ENCODE results near the gene AK9. TPM values are rescaled to one million over a fixed set of nuclear protein-coding genes. Genes with fewer than 3 reads are reported as not detected.
"Not testable (repeated sequence)": the region's sequence is repeated elsewhere in the genome, so short reads cannot be mapped to it uniquely, and the experiment has no call there.

Gene AK9
- total RNA-seq, 2 donors from 2014 or later, result 10.4 to 12.3 TPM

DNA sequence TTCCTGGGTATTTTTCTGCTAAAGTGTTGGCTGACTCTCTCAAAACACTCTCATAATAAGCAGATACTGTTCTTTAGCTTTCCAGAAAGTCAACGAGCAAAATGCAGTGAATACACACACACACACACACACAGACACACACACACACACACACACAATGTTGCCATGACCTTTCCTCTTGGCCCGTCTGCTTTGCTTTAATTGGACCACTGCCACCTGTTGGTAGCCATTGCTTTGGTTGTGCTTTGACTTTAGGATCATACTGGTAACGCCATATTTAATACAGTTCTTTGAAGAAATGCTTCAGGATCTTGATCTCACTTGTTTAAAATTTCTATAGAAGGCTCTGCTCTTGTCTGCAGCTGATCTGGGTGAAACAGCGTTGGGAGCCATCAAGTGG lies 4.5 kb upstream of the AK9 start:
- H3K4me3 ChIP-seq, result no peak overlapping the region
- H3K4me1 ChIP-seq, result peaks cover 0 to 9% of the 10 kb centered on the region in 2 donors
- no peak for DNase-seq (ENCODE audit: low spot score)
- H3K27ac ChIP-seq, result no peak overlapping the region
- H3K9me3 ChIP-seq, result no peaks in the 10 kb centered on the region
- H3K36me3 ChIP-seq, result no peaks in the 10 kb centered on the region
- H3K27me3 ChIP-seq, result no peaks in the 10 kb centered on the region
- TF ChIP-seq, protein P1, sequence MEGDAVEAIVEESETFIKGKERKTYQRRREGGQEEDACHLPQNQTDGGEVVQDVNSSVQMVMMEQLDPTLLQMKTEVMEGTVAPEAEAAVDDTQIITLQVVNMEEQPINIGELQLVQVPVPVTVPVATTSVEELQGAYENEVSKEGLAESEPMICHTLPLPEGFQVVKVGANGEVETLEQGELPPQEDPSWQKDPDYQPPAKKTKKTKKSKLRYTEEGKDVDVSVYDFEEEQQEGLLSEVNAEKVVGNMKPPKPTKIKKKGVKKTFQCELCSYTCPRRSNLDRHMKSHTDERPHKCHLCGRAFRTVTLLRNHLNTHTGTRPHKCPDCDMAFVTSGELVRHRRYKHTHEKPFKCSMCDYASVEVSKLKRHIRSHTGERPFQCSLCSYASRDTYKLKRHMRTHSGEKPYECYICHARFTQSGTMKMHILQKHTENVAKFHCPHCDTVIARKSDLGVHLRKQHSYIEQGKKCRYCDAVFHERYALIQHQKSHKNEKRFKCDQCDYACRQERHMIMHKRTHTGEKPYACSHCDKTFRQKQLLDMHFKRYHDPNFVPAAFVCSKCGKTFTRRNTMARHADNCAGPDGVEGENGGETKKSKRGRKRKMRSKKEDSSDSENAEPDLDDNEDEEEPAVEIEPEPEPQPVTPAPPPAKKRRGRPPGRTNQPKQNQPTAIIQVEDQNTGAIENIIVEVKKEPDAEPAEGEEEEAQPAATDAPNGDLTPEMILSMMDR (IDR thresholded peaks at IDR 0.05), result no peak

DNA sequence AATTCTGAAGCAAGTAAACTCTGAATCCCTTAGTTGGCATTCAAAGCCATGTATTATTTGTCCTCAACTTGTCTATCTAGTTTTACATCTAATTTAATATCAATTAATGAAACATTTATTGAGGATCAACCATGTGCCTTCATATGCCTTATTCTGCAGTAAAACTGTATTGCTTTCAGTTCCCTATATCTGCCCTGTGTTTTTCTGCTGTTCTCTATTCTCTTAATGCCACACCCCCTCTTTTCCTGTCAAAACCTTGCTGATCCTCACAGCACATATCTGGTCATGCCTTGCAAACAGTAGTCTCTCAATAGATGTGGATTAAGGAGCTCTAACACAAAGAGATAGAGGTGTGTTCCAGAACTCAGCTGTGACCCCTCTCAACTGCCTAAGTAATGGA lies 2.1 kb upstream of the AK9 start:
- H3K36me3 ChIP-seq, result no peaks in the 10 kb centered on the region
- TF ChIP-seq, protein P1 (IDR thresholded peaks at IDR 0.05), result no peak
- no peak overlapping the region for H3K4me3 ChIP-seq
- H3K27me3 ChIP-seq, result no peaks in the 10 kb centered on the region
- H3K9me3 ChIP-seq, result no peaks in the 10 kb centered on the region
- peaks cover 0 to 20% of the 10 kb centered on the region in 2 donors for H3K4me1 ChIP-seq
- DNase-seq (ENCODE audit: low spot score), result no peak
- H3K27ac ChIP-seq, result no peak overlapping the region

DNA sequence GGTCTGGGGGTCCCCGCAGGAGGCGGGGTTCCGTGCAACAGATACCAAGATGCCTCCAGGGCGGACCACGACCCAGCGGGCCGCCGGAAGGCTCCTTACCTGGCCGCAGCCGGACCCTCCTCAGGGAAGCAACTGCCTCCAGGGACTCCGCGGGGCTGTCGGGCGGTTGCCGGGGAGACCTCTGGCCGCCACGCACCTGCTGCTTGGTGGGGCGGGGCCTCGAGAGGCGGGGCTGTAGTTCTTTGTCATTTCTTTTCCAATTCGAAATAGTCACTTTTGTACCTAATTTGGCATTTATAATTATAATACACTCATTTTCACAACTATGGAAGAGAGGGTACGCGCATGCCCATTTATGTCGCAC lies 647 bp downstream of the AK9 start:
- H3K4me3 ChIP-seq, result peak overlapping the region; percentile 66 to 72
- H3K27me3 ChIP-seq, result no peaks in the 10 kb centered on the region
- H3K36me3 ChIP-seq, result no peaks in the 10 kb centered on the region
- H3K4me1 ChIP-seq, result peaks cover 0 to 20% of the 10 kb centered on the region in 2 donors
- H3K9me3 ChIP-seq, result no peaks in the 10 kb centered on the region
- no peak for DNase-seq (ENCODE audit: low spot score)
- TF ChIP-seq, protein P1 (IDR thresholded peaks at IDR 0.05), result no peak
- peak overlapping the region; percentile 83 to 94 for H3K27ac ChIP-seq

DNA sequence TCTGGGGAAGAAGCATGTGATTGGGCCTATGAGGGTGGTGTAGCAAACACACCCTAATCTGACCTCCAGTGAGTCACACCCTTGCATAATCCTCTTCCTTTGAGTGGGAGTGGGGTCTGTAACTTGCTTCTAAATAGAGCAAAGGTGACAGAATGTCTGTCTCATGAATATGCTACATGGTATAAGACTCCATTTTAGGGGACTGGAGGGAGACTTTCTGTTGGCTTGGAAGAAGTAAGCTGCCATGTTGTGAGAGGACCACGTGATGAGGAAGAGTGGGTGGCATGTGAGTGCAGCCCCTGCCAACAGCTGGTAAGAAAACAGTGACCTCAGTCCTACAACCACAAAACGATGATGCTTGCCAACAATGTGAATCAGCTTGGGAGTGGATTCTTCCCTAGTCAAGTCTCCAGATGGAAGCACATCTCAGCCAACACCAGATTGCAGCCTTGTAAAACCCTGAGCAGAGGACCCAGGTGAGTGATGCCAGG lies 3.7 kb downstream of the AK9 start:
- no peak overlapping the region for H3K4me3 ChIP-seq
- no peaks in the 10 kb centered on the region for H3K9me3 ChIP-seq
- peaks cover 0 to 20% of the 10 kb centered on the region in 2 donors for H3K4me1 ChIP-seq
- peak; percentile 65 for DNase-seq (ENCODE audit: low spot score)
- peak overlapping the region; percentile 22 to 62 for H3K27ac ChIP-seq
- TF ChIP-seq, protein P1 (IDR thresholded peaks at IDR 0.05), result no peak
- no peaks in the 10 kb centered on the region for H3K36me3 ChIP-seq
- H3K27me3 ChIP-seq, result no peaks in the 10 kb centered on the region

DNA sequence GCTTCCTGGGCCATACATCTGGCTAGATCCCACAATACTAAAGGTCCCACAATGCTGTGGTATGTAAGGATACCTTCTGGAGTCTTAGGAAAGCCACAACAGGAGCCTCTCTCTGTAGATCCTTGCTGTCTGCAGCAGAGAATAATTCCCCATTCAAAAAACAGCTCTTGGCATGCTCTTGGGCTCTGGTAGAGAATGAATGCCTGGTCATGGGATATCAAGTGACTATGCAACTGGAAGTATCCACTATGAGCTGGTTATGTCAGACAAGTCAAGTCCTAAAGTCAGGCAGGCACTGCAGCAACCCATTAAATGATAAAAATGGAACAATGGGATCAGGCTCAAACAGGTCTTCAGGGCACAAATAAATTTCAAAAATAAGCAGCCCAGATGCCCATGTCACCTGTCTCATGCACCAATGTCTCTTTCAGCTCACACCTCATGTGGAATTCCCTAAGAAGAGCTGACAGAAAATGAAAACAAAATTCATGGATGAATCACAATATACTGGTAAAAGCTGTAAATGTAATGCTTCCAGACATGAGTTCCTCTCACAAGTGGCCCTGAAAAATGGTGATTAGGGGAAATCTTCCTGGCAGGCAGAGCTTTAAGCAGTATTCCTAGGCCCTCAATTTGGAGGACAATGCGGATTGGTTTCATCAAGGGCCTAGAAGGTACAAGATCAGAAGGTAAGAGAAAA lies 4.3 kb downstream of the AK9 start:
- Histone ChIP-seq H3K4me3 (no peak overlapping the region), H3K36me3 (no peaks in the 10 kb centered on the region), H3K27ac (peak overlapping the region; percentile 22 to 62), H3K27me3 (no peaks in the 10 kb centered on the region), H3K4me1 (peaks cover 0 to 14% of the 10 kb centered on the region in 2 donors), H3K9me3 (no peaks in the 10 kb centered on the region)
- TF ChIP-seq, protein P1 (IDR thresholded peaks at IDR 0.05), result no peak
- DNase-seq (ENCODE audit: low spot score), result no peak

DNA sequence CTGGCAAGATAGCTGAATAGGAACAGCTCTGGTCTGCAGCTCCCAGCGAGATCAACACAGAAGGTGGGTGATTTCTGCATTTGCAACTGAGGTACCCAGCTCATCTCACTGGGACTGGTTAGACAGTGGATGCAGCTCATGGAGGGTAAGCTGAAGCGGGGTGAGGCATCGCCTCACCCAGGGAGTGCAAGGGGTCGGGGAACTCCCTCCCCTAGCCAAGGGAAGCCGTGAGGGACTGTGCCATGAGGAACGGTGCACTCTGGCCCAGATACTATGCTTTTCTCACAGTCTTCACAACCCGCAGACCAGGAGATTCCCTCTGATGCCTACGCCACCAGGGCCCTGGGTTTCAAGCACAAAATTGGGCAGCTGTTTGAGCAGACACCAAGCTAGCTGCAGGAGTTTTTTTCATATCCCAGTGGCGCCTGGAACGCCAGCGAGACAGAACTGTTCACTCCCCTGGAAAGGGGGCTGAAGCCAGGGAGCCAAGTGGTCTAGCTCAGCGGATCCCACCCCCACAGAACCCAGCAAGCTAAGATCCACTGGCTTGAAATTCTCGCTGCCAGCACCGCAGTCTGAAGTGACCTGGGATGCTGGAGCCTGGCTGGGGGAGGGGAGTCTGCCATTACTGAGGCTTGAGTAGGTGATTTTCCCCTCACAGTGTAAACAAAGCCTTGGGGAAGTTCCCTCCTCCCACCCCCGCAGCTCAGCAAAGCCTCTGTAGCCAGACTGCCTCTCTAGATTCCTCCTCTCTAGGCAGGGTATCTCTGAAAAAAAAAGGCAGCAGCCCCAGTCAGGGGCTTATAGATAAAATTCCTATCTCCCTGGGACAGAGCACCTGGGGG lies 12.1 kb downstream of the AK9 start:
- not testable (repeated sequence) for H3K36me3 ChIP-seq; H3K27me3 ChIP-seq; DNase-seq (ENCODE audit: low spot score); H3K27ac ChIP-seq; H3K4me3 ChIP-seq; H3K9me3 ChIP-seq; H3K4me1 ChIP-seq
